ENCODE results near the gene VPS26A.

VPS26A gene

DNA sequence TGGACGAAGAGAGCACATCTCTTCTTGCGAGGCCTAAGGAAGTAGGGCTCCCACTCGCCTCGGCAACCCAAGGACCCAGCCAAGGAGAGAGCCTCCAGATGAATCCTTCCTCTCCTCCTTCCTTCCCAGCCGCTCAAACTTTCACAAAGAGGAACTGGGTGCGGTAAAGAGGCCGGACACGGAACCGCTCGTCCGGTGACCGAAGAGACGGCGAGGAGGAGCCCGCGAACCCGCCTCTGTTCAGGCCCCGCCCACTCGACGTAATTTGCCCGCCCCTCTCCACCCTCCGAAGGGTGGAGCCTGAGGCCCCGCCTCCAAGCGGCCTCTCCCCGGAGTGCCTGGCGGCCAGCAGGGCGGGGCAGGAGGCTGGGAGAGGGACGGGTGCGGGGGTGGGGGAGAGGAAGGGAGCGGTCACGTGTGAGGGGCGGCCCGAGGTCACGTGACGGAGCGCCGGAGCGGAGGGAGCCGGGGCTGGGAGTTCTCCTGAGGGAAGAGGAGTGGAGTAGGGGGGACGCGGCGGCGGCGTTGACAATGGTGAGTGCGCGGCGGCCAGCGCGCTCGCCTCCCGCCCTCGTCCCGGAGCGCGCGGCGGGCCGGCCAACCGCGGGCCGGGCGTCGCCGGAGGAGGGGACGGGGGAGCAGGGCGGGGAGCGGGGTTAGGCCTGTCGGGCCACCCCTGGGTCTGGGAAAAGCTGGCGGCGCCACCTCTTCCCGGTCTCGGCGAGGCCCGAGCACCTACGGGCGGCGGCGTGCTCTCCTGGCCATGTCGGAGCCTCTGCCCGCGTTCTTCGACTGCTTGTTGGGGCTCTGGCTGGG lies at the start of gene VPS26A:
TSS of gene VPS26A (plus strand) at position 432 of the 816 bp plus-strand sequence. CDS start at position 532, 100 bp downstream.
- peak; percentile 88 to 91 for ATAC-seq

DNA sequence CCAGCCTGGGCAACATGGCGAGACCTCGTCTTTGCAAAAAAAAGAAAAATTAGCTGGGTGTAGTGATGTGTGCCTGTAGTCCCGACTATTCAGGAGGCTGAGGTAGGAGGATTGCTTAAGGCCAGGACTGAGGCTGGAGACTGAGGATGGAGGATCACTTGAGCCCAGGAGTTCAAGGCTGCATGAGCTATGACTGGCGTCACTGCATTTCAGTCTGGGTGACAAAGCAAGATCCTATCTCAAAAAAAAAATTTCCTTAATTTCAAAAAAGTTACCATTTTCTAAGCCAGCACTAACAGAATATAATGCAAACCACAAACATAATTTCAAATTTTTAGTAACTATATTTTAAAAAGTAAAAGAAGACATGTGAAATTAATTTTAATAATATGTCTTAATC lies 49.4 kb upstream of the VPS26A start:
- no peak for ATAC-seq

DNA sequence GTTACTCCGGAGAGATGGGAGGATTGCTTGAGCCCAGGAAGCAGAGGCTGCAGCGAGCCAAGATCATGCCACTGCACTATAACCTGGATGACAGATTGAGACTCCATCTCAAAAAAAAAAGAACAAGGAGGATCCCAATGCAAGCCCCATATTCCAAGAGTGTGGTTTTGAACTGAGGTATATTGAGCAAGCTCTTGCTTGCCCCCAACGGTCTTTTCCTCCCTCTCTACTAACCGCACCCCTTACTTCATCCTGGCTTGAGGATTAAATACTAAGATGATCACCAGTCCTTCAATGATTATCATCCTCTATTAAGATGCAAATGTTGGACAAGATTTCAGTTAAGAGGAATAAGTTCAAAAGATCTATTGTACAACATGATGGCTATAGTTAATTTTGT lies 48.5 kb upstream of the VPS26A start:
- ATAC-seq: no peak

DNA sequence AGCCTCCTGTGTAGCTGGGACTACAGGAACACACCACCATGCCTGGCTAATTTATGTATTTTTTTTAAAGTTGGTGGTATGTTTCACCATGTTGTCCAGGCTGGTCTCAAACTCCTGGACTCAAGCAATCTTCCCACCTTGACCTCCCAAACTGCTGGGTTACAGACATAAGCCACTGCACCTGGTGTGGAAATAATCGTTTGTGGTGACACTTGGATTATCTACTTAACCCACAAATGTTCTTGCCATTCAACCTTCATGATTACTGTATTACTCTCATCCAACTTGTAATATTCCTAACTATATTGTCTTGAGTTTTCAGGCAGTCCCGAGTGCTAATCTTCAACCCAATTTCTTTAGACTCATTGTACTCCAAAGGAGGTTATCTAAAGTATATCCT lies 45.7 kb upstream of the VPS26A start:
- no peak for ATAC-seq

DNA sequence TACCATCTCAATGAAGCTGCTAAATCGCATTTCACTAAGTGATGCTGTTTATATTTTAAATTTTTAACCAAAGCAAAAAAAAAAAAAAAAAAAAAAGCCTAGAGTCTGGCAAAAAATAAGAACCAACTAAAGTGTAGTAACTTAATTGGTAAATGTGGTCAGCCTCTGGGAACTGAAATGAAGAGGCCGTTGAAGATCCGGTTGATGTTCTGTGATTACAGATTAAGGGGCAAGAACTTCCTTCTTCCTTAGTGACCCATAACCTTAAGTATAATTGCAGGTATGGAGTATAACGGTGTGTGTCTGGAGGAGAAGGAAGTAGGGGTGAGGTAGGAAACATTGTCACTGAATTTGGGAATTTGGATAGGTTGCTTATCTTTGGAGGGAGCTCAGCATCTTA lies 43.8 kb upstream of the VPS26A start:
- ATAC-seq: no peak

DNA sequence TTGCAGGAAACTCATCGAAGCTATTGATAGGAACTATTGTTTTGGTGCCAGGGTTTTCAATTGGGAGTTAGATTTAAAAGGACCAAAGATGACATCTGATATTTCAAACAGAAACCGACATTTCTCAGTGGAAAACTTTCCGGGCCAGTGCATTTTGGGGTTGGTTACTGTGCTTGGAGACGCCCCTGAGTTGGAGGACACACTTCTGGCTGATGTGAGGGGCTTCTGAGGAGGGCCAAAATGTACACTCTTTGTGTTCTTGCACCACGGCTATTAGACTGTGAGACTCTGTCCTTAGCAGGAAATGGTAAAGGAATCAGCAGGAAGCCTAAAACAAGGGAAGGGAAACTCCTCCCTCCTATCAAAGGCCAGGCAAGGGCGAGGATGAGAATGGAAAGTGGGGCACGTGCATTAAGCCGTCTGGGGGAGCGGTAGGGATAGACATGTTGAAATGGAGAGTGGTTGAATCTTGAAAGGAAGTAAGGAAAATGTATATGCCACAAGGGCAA lies 37.9 kb upstream of the VPS26A start:
- no peak for ATAC-seq

DNA sequence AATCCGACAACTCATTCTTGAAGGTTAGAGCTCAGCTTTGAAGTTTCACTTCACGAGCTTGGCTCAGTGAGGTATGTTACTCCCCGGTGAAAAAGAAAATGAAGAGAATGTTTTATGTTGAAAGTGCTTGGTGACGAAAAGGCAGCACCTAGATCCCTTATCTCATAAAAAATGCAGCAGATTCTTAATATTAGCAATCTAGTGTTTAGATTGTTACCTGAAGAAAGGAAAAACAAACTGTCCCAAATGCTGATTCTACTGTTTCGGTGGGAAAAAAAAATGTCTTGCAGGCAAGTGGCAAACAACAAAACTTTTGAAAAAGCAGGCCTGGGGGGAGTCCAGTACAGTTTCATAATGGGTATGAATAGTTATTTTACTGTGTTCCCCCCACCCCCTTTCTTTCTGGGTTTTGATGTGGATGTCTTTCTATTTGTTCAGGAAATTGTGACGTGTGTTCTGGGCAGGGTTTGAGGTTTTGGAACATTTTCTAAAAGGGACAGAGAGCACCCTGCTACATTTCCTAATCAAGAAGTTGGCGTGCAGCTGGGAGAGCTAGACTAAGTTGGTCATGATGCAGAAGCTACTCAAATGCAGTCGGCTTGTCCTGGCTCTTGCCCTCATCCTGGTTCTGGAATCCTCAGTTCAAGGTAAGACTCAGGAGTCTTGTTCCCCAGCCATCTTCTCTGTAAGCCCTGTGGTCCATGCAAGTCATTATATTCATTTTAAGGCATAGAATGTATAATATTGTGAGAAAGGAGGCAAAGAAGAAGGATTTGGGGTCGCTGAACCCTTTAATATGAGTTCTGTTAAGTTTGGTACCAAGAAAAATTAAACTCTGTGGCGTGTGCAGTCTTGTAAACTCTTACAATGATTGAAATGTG lies 36.1 kb upstream of the VPS26A start, which contains the start of gene SRGN:
TSS of gene SRGN (plus strand) at position 514 of the 881 bp plus-strand sequence. CDS start at position 569, 55 bp downstream.
- peak; percentile 55 to 59 for ATAC-seq

DNA sequence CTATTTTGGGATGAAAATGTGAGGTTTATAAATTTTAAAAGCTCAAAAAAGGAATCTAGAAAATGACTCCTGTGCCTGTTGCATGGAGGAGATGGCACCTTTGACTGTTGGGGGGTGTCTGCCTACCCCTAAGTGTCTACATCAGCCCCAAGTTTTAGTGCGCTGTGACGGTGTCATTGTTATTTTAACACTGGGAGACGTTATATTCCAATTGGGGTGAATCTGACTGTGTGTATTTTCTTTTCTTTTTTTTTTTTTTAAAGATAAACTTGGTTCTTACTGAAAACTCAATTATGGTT lies 35.6 kb upstream of the VPS26A start:
- no peak for ATAC-seq

DNA sequence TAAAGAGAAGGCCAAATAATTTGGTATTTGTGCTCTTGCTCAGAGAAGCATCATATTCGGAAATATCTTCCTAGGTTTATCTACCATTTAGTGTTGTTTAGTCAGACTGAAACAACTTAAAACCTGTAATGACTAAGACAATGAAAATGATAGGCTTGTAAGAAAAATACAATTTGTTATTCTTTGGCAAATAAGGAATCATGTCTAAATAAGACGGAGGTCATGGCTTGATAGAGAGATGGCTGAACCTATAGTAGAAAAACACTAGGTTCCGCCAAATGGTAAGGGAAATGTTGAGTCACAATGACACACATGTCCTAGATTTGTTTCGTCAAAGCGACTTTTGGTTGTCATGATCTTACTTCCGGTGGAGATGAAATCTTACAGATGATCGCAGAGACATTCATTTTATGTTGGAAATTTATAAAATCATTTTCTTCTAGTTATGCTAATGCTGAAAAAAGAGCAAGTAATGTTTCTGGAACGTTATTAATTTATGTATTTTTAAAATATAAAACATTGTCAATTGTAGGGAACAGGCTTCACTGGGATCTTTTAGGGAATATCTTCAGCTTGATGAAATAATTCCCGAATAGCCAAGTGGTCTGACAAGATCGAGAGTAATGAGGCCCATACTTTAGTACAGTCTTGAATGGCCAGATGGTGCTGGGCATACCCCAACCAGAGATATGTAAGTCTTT lies 35.0 kb upstream of the VPS26A start:
- peak; percentile 20 to 23 for ATAC-seq

DNA sequence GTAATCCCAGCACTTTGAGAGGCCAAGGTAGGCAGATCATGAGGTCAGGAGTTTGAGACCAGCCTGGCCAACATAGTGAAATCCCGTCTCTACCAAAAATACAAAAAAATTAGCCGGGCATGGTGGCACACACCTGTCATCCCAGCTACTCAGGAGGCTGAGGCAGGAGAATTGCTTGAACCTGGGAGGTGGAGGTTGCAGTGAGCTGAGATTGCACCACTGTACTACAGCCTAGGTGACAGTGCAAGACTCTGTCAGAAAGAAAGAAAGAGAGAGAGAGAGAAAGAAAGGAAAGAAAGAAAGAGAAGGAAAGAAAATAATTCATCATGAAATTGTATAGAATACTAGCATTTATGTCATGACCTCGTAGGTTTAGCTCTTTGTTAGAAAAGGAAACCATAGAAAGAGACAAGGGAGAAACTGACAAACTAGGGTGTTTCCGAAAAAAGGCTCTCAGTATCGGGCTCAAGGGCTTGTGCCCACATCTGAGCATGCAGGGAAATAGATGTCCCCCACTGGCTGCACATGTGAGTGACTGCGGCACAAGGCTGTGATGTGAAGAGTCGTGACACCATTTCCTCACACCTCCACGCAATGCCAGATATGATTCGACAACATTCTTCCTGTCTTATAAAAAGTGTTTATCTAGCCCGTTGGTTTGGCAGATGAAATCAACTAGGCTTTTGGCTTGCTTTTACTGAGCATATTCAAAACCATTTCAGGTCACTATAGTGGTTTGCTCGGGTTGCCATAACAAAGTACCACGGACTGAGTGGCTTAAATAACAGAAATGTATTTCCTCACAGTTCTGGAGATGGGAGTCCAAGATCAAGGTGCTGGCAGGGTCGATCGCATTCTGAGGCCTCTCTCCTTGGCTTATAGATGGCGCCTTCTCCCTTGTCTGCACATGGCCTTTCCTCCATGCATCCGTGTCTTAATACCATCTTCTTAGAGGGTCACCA lies 34.1 kb upstream of the VPS26A start:
- ATAC-seq: peak; percentile 69 to 80

DNA sequence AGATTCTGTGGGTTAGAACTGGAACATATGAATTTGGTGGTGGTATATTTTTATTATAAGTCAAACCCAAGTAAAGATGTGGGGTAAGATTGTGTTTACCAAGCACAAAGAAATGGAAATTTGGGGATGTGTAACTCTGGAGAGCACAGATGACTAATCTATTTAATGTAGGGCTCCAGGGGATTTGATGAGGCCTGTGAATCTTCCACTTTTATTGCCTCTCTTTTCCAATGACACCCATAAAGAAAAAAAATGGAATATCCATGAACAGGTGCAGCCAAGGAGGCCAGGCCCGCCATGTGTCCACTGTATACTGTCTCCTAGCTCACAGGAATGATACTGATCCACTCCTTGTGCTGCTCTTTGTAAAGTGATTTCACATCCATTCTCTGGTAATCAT lies 33.3 kb upstream of the VPS26A start:
- ATAC-seq: no peak

DNA sequence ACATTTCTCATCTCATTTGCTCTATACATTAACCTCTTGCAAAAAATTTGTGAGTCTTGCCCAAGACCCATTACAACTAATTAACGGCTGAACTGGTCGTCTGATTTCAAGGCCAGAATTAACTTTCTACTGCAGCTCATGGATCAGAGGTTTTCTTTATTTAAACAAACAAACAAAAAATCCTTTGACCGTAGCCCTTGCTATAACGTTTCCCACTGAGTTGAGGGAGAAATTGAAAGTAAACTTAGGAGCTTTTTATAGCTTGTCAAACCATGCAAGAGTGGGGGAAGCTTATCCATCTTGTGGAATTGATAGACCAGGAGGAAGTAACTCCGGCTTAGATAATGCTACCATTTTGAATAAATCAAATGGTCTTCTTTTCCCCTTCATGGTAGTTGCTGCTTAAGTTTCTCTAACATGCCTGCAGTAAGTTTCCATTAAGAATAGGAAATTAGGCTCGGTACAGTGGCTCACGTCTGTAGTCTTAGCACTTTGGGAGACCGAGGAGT lies 32.8 kb upstream of the VPS26A start:
- no peak for ATAC-seq

DNA sequence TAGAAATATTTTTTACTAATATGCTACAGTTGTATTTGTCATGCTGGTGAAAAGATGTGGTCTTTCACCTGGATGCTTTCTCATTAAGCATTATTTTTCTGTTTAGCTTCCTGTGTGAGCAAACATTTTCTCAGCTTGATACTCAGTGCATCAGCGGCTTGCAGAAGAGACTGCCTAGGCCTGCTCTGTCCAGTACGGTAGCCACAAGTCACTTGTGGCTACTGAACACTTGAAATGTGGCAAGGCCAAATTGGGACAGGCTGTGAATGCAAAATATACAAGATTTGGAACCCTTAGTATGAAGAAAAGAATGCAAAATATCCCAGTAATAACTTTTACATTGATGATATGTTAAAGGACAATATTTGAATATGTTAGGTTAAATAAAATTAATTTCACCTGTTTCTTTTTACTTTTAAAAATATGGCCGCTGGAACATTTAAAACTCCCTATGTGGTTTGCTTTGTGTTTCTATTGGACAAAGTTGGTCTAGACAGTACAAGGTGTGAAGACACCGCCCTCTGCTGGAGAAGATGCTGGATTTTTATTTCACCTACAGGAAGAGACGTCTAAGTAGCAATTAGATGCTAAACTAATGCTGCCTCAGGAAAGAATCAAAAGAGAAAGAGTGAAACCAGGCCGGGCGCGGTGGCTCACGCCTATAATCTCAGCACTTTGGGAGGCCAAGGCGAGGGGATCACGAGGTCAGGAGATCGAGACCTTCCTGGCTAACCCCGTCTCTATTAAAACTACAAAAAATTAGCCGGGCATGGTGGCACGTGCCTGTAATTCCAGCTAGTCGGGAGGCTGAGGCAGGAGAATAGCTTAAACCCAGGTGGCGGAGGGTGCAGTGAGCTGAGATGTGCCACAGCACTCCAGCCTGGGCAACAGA lies 30.8 kb upstream of the VPS26A start:
- ATAC-seq: peak; percentile 49

DNA sequence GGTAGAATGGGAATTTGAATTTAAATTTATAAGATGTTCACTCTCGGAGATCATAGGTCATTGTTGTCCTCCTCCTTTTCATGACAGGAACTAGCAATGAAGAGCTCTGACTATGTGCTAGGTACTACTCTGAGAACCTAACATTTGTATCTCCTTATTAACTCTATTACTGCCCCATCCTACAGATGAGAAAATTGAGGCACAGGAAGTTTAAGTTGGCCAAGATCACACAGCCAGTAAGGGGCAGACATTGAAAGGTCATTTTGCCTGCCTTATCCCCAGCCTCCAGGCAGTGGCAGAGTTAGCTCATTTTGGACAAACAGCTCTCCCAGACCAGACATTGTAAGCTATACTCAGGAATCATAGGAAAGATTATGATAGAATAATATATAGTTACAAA lies 30.0 kb upstream of the VPS26A start:
- no peak for ATAC-seq

DNA sequence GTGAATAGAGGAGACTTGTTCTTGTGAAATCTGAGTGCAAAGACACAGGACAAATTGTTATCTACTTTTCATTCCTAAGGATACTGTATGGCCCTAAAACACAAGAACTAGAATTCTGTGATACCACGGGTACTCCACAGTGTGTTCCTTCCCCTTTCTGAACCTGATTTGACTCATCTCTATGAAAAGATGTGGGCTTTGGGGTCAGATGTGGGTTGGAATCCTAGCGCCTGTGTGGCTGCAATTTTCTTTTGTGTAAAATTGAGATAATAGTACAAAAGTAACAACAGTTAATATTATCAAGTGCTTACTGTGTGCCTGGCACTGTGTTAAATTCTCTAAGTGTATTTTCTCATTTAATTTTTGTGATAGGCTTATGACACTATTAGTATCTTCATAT lies 27.9 kb upstream of the VPS26A start:
- ATAC-seq: no peak

DNA sequence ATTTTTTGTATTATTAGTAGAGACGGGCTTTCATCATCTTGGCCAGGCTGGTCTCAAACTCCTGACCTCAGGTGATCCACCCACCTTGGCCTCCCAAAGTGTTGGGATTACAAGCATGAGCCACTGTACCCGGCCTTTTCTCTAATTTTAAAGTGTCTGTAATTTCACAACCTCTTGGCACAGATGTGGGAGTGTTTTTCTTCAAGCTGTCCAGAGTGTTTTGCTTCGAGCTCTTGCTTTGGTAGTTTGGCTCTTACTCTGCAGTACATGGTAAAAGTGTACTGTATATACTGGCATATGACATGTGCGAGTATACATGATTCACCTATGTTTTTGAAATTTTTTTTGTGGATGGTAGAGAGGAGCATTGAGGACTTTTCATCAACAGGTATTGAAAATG lies 26.2 kb upstream of the VPS26A start:
- no peak for ATAC-seq

DNA sequence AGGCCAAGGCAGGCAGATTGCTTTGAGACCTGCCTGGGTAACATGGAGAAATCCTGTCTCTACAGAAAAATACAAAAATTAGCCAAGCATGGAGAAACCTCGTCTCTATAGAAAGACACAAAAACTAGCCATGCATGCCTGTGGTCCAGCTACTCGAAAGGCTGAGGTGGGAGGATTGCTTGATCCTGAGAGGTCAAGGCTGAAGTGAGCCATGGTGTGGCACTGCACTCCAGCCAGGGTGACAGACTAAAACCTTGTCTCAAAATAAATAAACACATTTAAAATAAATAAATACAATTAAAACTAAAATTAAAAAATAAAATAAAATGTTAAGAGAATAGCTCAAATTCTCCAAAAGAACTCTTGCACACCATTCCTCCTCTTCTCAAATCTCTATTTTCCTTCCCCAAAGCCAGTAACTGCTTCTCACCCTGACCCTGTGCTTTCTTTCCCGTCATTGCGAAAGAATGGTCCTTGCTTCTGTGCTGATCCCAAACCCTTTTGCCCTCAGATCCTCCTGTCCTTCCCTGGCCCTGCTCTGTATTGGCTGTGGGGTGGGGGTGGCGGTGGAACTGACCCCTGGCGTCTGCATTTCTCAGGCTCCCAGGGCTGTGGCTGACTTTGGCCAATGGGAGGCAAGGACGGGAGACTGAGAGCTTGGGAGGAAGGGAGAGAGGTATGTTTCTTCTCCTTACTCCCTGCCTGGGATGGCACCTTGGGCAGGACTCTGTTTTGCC lies 23.7 kb upstream of the VPS26A start:
- ATAC-seq: no peak

DNA sequence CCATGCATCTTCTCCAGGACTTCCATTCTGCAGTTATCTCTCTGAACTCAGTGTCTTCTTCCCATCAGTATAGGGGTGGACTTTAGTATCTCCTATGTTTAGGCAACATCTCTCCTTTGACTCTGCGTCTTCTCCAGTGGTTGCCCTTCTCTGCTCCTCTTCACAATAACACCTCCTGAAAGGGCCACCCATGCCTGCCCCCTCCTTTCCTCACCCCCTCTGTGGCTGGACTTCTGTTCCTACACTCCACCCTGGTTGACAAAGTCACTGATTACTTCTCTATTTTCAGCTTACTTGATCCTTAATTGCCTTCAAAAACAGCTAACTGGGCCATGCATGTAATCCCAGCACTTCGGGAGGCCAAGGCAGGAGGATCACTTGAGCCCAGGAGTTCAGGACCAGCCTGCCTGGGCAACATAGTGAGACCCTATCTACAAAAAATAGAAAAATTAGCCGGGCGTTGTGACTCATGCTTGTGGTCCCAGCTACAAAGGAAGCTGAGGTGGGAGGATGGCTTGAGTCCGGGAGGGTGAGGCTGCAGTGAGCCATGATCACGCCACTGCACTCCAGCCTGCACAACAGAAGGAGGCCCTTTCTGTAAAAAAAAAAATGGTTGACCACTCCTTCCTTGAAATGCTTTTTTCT lies 22.4 kb upstream of the VPS26A start:
- peak; percentile 30 to 38 for ATAC-seq

DNA sequence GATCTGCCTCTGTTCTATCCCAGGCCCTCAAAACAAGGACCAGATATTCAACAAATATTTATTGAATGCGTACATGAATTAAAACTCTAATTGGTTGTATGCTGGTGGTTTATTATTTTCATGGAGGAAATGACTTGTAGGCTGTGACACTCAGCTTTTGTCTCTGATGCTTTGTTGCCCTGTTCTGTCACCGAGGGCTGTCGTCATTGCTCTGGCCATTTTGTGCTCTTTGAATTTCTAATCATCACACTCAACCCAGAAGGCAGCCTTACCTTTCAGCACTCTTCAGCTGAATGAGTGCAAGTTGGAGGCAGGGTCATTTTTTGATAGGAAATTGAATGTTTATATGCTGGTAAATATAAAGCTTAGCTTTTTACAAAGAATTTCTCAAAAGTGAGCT lies 21.5 kb upstream of the VPS26A start:
- ATAC-seq: no peak
